ENCODE results near the gene VSX1. TPM values are rescaled to one million over a fixed set of nuclear protein-coding genes. Genes with fewer than 3 reads are reported as not detected.

VSX1 gene
- polyA plus RNA-seq, 1 experiment, result 0.06 TPM

- H3K27me3 ChIP-seq (ENCODE audit: control insufficient read depth, insufficient read depth, low read length), result peaks cover 79% of the 10 kb centered on the region
- POLR2A ChIA-PET, result no interaction called here
- no peak for DNase-seq (ENCODE audit: low read depth, low spot score)
- no peak overlapping the region for H3K4me3 ChIP-seq (ENCODE audit: low read depth, low read length)
- no peak overlapping the region for H3K27ac ChIP-seq (ENCODE audit: low read depth, low read length)
- CTCF ChIA-PET, result no interaction called here
- peaks cover 16% of the 10 kb centered on the region; the same call in 1 of the 2 replicates for H3K9me3 ChIP-seq (ENCODE audit: control insufficient read depth, insufficient read depth, low read length)
- TF ChIP-seq, protein P1, sequence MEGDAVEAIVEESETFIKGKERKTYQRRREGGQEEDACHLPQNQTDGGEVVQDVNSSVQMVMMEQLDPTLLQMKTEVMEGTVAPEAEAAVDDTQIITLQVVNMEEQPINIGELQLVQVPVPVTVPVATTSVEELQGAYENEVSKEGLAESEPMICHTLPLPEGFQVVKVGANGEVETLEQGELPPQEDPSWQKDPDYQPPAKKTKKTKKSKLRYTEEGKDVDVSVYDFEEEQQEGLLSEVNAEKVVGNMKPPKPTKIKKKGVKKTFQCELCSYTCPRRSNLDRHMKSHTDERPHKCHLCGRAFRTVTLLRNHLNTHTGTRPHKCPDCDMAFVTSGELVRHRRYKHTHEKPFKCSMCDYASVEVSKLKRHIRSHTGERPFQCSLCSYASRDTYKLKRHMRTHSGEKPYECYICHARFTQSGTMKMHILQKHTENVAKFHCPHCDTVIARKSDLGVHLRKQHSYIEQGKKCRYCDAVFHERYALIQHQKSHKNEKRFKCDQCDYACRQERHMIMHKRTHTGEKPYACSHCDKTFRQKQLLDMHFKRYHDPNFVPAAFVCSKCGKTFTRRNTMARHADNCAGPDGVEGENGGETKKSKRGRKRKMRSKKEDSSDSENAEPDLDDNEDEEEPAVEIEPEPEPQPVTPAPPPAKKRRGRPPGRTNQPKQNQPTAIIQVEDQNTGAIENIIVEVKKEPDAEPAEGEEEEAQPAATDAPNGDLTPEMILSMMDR (IDR thresholded peaks at IDR 0.05; ENCODE audit: low read depth, low read length), result no peak
Observed at GRCh38 chr20:25083141-25083772, 1.3 kb upstream of the VSX1 start.

DNA sequence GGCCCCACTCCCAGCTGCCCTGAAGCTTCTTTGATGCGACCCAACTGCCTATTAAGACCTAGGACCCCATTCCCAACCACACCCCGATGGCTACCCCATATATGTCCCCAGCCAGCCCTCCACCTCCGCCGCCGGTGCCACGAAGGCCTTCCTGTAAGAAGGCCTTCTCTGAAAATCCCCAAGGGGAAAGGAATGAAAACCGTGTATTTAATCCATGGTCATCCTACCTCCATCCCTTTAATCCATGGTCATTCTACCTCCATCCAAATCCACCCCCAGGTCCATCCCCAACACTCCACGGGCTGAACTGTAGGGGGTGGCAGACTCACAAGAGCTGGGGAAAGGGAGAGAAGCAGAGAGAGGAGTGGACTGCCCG, 545 bp upstream of the VSX1 start:
- ChIA-PET CTCF (no interaction called here), POLR2A (no interaction called here)
- DNase-seq (ENCODE audit: low read depth, low spot score), result no peak
- Histone ChIP-seq H3K4me3 (ENCODE audit: low read depth, low read length) (no peak overlapping the region), H3K27ac (ENCODE audit: low read depth, low read length) (no peak overlapping the region), H3K9me3 (ENCODE audit: control insufficient read depth, insufficient read depth, low read length) (peaks cover 16% of the 10 kb centered on the region; the same call in 1 of the 2 replicates), H3K27me3 (ENCODE audit: control insufficient read depth, insufficient read depth, low read length) (peaks cover 85% of the 10 kb centered on the region)
- TF ChIP-seq, protein P1 (IDR thresholded peaks at IDR 0.05; ENCODE audit: low read depth, low read length), result no peak

DNA sequence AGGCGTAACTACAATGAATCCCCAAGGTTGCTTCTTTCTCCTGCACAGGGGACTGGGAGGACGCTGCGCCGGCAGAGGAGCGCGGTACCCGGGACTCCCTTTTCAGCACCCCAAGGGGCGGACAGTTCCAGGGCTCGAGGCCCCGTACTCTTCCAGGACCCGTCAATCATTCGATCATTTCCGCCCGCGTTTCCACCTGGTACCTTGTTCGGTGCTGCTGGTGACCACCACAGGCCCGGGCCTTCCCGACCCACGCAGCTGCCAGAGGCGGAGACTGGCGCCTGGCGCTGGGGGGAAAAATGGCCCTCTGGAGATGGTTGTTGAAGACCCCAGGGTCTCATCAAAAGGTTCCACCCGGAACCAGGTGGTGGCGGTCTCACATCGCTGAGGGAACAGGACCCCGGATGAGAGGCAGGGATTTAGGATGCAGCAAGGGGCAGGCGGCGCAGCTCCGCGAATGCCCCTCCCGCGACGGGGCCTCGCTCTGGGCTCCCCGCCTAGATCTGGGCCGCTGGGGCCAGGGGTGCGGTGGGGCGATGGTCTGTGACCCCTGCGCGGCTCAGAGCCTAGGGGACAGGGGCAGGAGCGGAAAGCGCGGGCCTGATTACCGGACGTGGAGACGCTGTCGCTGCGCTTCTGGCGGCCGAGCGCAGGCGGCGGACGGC, 744 bp downstream of the VSX1 start:
- ChIA-PET POLR2A (no interaction called here), CTCF (no interaction called here)
- no peak for DNase-seq (ENCODE audit: low read depth, low spot score)
- Histone ChIP-seq H3K9me3 (ENCODE audit: control insufficient read depth, insufficient read depth, low read length) (peaks cover 16% of the 10 kb centered on the region; the same call in 1 of the 2 replicates), H3K27me3 (ENCODE audit: control insufficient read depth, insufficient read depth, low read length) (peaks cover 87% of the 10 kb centered on the region), H3K4me3 (ENCODE audit: low read depth, low read length) (no peak overlapping the region), H3K27ac (ENCODE audit: low read depth, low read length) (no peak overlapping the region)
- TF ChIP-seq, protein P1 (IDR thresholded peaks at IDR 0.05; ENCODE audit: low read depth, low read length), result no peak

- Histone ChIP-seq H3K4me3 (ENCODE audit: low read depth, low read length) (no peak overlapping the region), H3K9me3 (ENCODE audit: control insufficient read depth, insufficient read depth, low read length) (peaks cover 8% of the 10 kb centered on the region; the same call in 1 of the 2 replicates), H3K27me3 (ENCODE audit: control insufficient read depth, insufficient read depth, low read length) (peaks cover 80% of the 10 kb centered on the region), H3K27ac (ENCODE audit: low read depth, low read length) (no peak overlapping the region)
- ChIA-PET POLR2A (no interaction called here), CTCF (interaction anchor here (0.7 kb wide), 1 partner anchor 99 kb away, joined by 3 read pairs; no protein-coding TSS in a partner anchor)
- DNase-seq (ENCODE audit: low read depth, low spot score), result no peak
- TF ChIP-seq, protein P1 (IDR thresholded peaks at IDR 0.05; ENCODE audit: low read depth, low read length), result no peak
Observed at GRCh38 chr20:25079171-25079570, 2.8 kb downstream of the VSX1 start.

- Histone ChIP-seq H3K27me3 (ENCODE audit: control insufficient read depth, insufficient read depth, low read length) (peaks cover 76% of the 10 kb centered on the region), H3K27ac (ENCODE audit: low read depth, low read length) (no peak overlapping the region), H3K9me3 (ENCODE audit: control insufficient read depth, insufficient read depth, low read length) (peaks cover 6% of the 10 kb centered on the region; the same call in 1 of the 2 replicates), H3K4me3 (ENCODE audit: low read depth, low read length) (no peak overlapping the region)
- CTCF ChIA-PET, result interaction anchor here (0.7 kb wide), 1 partner anchor 100 kb away, joined by 3 read pairs; no protein-coding TSS in a partner anchor
- POLR2A ChIA-PET, result no interaction called here
- TF ChIP-seq, protein P1 (IDR thresholded peaks at IDR 0.05; ENCODE audit: low read depth, low read length), result no peak
- no peak for DNase-seq (ENCODE audit: low read depth, low spot score)
Observed at GRCh38 chr20:25078662-25079061, 3.3 kb downstream of the VSX1 start.
